ENCODE results near the gene PRM1. TPM values are rescaled to one million over a fixed set of nuclear protein-coding genes. Genes with fewer than 3 reads are reported as not detected.

PRM1 gene
- total RNA-seq, 2 donors from 2014 or later, result not detected

DNA sequence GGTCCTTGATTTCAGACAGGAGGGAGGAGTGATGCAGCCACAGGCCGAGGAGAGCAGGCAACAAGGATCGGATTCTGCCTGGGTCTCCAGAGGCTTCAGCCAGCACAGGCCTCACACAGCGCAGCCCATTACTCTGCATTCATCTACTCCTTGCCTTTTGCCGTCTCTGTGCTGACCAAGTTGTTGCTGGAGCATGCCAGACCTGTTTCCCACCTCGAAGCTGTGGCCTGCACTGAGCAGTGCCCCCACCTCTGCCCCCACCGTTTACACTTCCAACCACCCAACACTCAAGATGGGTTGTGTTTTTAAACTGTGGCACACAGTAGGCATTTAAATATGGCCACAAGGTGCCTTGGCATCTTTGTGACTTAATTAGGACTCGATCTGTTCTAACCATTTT lies 6.2 kb downstream of the PRM1 start:
- Histone ChIP-seq H3K4me3 (no peak overlapping the region), H3K4me1 (no peaks in the 10 kb centered on the region), H3K9ac (ENCODE audit: low read depth in 2 of 2, low read length in 2 of 2) (no peak overlapping the region), H3K27me3 (no peaks in the 10 kb centered on the region), H3K9me3 (no peaks in the 10 kb centered on the region), H3K36me3 (no peaks in the 10 kb centered on the region), H3K27ac (no peak overlapping the region)
- TF ChIP-seq, protein P1, sequence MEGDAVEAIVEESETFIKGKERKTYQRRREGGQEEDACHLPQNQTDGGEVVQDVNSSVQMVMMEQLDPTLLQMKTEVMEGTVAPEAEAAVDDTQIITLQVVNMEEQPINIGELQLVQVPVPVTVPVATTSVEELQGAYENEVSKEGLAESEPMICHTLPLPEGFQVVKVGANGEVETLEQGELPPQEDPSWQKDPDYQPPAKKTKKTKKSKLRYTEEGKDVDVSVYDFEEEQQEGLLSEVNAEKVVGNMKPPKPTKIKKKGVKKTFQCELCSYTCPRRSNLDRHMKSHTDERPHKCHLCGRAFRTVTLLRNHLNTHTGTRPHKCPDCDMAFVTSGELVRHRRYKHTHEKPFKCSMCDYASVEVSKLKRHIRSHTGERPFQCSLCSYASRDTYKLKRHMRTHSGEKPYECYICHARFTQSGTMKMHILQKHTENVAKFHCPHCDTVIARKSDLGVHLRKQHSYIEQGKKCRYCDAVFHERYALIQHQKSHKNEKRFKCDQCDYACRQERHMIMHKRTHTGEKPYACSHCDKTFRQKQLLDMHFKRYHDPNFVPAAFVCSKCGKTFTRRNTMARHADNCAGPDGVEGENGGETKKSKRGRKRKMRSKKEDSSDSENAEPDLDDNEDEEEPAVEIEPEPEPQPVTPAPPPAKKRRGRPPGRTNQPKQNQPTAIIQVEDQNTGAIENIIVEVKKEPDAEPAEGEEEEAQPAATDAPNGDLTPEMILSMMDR (IDR thresholded peaks at IDR 0.05), result no peak
- DNase-seq, result no peak
- intact Hi-C loops (cut with DNase I), result no loop called here

- intact Hi-C loops (cut with DNase I), result no loop called here
- Histone ChIP-seq H3K4me3 (no peak overlapping the region), H3K9me3 (no peaks in the 10 kb centered on the region), H3K36me3 (no peaks in the 10 kb centered on the region), H3K4me1 (no peaks in the 10 kb centered on the region), H3K27me3 (no peaks in the 10 kb centered on the region), H3K9ac (ENCODE audit: low read depth in 2 of 2, low read length in 2 of 2) (no peak overlapping the region), H3K27ac (no peak overlapping the region)
- TF ChIP-seq, protein P1 (IDR thresholded peaks at IDR 0.05), result no peak
- DNase-seq, result no peak
Observed at GRCh38 chr16:11273721-11274324, 7.3 kb downstream of the PRM1 start.

GRCh38 chr16:11272921-11273720 lies 8.0 kb downstream of the PRM1 start, which contains the start of gene PRM3:
PRM3 (minus strand) TSS chr16:11273629; CDS start chr16:11273595, 34 bp downstream.
- TF ChIP-seq, protein P1 (IDR thresholded peaks at IDR 0.05), result no peak
- H3K4me3 ChIP-seq, result no peak within 1 kb of the TSS
- H3K9ac ChIP-seq (ENCODE audit: low read depth in 2 of 2, low read length in 2 of 2), result no peak within 1 kb of the TSS
- intact Hi-C loops (cut with DNase I), result no loop called here
- no peaks in the 10 kb centered on the region for H3K27me3 ChIP-seq
- no peak for DNase-seq
- no peaks in the 10 kb centered on the region for H3K9me3 ChIP-seq
- no peak within 1 kb of the TSS for H3K27ac ChIP-seq
- H3K4me1 ChIP-seq, result no peaks in the 10 kb centered on the region
- H3K36me3 ChIP-seq, result no peaks in the 10 kb centered on the region

DNA sequence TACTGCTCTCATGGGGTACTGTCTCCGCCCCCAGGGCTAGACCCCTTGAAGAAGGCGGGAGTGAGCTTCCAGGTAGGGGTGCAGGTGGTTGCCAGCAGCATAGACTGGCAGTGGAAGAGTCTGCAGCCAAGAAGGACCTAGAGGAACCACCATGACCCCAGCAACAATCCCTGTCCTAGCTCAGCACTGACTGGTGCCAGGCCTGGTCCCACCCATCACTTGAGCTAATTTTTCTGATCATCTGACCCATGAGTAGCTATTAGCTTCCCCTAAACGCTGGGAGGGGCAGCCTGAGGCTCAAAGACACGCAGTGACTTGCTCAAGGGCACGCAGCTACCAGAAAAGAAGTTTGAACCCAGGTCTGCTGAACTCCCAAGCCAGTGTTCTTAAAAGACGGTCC lies 8.6 kb downstream of the PRM1 start:
- H3K9ac ChIP-seq (ENCODE audit: low read depth in 2 of 2, low read length in 2 of 2), result no peak overlapping the region
- DNase-seq, result no peak

GRCh38 chr16:11271610-11272009 lies 9.5 kb downstream of the PRM1 start:
- H3K27ac ChIP-seq, result no peak overlapping the region
- DNase-seq, result no peak
- H3K27me3 ChIP-seq, result no peaks in the 10 kb centered on the region
- TF ChIP-seq, protein P1 (IDR thresholded peaks at IDR 0.05), result no peak
- no peak overlapping the region for H3K9ac ChIP-seq (ENCODE audit: low read depth in 2 of 2, low read length in 2 of 2)
- intact Hi-C loops (cut with DNase I), result no loop called here
- no peaks in the 10 kb centered on the region for H3K4me1 ChIP-seq
- no peak overlapping the region for H3K4me3 ChIP-seq
- no peaks in the 10 kb centered on the region for H3K36me3 ChIP-seq
- H3K9me3 ChIP-seq, result no peaks in the 10 kb centered on the region

More for the DNA sequence above, 8.6 kb downstream of the PRM1 start:
- Histone ChIP-seq H3K9me3 (no peaks in the 10 kb centered on the region), H3K27me3 (no peaks in the 10 kb centered on the region), H3K36me3 (no peaks in the 10 kb centered on the region), H3K4me1 (no peaks in the 10 kb centered on the region), H3K4me3 (no peak overlapping the region), H3K27ac (no peak overlapping the region)
- intact Hi-C loops (cut with DNase I), result no loop called here
- TF ChIP-seq, protein P1 (IDR thresholded peaks at IDR 0.05), result no peak
